ENCODE data around the gene NOL3. TPM values are rescaled to one million over a fixed set of nuclear protein-coding genes. Genes with fewer than 3 reads are reported as not detected.

The NOL3 gene
- total and polyA plus RNA-seq, 8 donors: 15.2 to 119 (median 22.7) TPM

GRCh38 chr16:67206129-67206837 is 35.9 kb downstream of the NOL3 start:
- no peak overlapping the region for H3K27ac ChIP-seq
- intact Hi-C loops (cut with DNase I): no loop called here
- no peak overlapping the region for H3K4me3 ChIP-seq
- DNase-seq: no peak
- ATAC-seq: no peak
- no peaks in the 10 kb centered on the region for H3K27me3 ChIP-seq
- 90 to 92% methylated on average over 8 of the region's 8 CpGs for WGBS, 2 donors
- TF ChIP-seq, protein P1, sequence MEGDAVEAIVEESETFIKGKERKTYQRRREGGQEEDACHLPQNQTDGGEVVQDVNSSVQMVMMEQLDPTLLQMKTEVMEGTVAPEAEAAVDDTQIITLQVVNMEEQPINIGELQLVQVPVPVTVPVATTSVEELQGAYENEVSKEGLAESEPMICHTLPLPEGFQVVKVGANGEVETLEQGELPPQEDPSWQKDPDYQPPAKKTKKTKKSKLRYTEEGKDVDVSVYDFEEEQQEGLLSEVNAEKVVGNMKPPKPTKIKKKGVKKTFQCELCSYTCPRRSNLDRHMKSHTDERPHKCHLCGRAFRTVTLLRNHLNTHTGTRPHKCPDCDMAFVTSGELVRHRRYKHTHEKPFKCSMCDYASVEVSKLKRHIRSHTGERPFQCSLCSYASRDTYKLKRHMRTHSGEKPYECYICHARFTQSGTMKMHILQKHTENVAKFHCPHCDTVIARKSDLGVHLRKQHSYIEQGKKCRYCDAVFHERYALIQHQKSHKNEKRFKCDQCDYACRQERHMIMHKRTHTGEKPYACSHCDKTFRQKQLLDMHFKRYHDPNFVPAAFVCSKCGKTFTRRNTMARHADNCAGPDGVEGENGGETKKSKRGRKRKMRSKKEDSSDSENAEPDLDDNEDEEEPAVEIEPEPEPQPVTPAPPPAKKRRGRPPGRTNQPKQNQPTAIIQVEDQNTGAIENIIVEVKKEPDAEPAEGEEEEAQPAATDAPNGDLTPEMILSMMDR (IDR thresholded peaks at IDR 0.05): no peak
- H3K36me3 ChIP-seq: peaks cover 0 to 26% (median 6%) of the 10 kb centered on the region in 3 donors
- H3K4me1 ChIP-seq: no peaks in the 10 kb centered on the region
- no peaks in the 10 kb centered on the region for H3K9me3 ChIP-seq
- FAIRE-seq: no peak

GRCh38 chr16:67206838-67207248 is 36.5 kb downstream of the NOL3 start:
- no peak for ATAC-seq
- no peak overlapping the region for H3K27ac ChIP-seq
- intact Hi-C loops (cut with DNase I): no loop called here
- peaks cover 0 to 20% (median 6%) of the 10 kb centered on the region in 3 donors for H3K36me3 ChIP-seq
- no peak for DNase-seq
- TF ChIP-seq, protein P1 (IDR thresholded peaks at IDR 0.05): no peak
- H3K9me3 ChIP-seq: no peaks in the 10 kb centered on the region
- WGBS, 2 donors: 90 to 97% methylated on average over 3 of the region's 3 CpGs
- no peak for FAIRE-seq
- no peaks in the 10 kb centered on the region for H3K4me1 ChIP-seq
- H3K27me3 ChIP-seq: no peaks in the 10 kb centered on the region
- H3K4me3 ChIP-seq: no peak overlapping the region

DNA sequence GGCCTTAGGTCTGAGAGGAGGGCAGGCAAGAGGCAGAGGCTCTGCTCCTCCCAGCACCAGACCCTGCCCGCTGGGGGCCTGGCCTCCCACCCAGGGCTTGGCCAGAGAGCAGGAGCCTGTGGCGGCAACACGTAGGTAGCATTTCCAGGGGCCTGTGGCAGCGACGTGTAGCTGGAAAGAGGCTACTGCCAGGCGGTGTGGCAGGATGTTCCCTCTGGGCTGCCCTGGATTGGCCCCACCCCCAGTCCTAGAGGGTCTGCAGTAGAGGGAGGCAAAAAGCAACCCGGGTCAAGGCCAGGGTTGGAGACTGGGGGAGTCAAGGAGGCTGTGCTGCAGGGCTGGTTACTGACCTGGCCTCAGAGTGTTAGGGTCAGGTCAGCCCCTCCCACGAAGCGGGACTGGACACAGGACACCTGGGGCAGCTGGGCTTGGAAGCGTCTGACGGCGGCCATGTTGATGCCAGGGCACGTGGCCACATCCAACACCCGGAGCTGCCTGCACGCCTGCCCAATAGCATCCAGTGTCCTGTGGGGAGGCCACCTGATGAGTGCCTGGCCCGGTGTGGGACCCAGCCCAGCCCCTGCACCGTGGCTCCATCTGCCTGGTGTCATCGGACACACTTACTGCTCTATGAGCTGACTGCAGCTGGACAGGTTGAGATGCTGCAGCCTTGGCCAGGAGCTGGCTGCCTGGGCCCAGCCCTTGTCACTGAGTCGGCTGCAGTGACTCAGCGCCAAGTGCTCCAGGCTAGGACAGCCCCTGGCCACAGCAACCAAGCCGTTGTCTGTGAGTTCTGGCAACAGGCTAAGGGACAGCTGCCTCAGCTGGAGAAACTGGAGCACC is 37.1 kb downstream of the NOL3 start:
- 68 to 78% methylated on average over 21 of the region's 21 CpGs for WGBS, 2 donors
- FAIRE-seq (no peak), DNase-seq (peak in 1 of 6 donors; percentile 39), ATAC-seq (peak in 1 of 4 donors; percentile 10)
- TF ChIP-seq, protein P1 (IDR thresholded peaks at IDR 0.05): no peak
- Histone ChIP-seq H3K27me3 (no peaks in the 10 kb centered on the region), H3K4me1 (no peaks in the 10 kb centered on the region), H3K9me3 (no peaks in the 10 kb centered on the region), H3K4me3 (no peak overlapping the region), H3K27ac (no peak overlapping the region), H3K36me3 (peaks cover 0 to 16% (median 4%) of the 10 kb centered on the region in 3 donors)
- intact Hi-C loops (cut with DNase I): no loop called here

DNA sequence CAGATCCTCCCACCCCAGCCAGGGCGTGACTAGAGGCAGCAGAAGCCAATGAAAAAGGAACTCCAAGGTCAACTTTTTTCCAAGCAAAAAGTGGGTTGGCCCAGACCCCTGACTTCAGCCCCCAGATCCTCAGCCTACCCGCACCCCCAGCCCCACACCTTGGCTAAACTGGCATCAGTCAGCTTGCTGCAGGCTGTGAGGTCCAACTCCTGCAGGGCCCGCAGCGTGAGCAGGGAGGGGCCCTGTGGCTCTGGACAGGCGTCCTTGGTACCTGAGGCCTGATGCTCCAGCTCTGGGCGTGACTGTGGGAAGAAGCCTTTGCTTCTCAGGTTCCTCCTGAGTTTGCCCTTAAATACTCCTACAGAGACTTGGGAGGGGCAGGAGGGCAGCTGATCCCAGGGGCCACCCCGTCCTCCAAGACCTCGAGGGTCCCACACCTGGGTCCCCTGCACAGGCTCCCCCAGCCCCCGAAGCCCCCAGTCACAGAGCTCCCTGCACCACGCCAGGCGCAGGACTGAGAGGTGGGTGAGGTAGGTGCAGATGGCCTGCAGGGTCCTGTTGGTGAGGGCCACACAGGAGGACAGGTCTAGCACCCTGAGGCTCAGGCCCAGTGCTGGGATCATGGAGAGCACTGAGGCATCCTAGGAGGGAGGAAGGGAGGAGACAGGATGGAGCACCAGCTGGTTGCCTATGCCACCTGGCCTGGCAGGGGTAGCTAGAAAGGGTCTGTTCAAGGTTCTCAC is 38.0 kb downstream of the NOL3 start:
- intact Hi-C loops (cut with DNase I): no loop called here
- WGBS, 2 donors: 77 to 85% methylated on average over 11 of the region's 11 CpGs
- Histone ChIP-seq H3K9me3 (no peaks in the 10 kb centered on the region), H3K36me3 (peaks cover 0 to 7% (median 0%) of the 10 kb centered on the region in 3 donors), H3K27ac (no peak overlapping the region), H3K4me1 (peaks cover 3 to 6% (median 5%) of the 10 kb centered on the region in 3 donors), H3K27me3 (no peaks in the 10 kb centered on the region), H3K4me3 (no peak overlapping the region)
- no peak for ATAC-seq
- DNase-seq: no peak
- no peak for FAIRE-seq
- TF ChIP-seq, protein P1 (IDR thresholded peaks at IDR 0.05): no peak
